Measurements from ENCODE around the gene RLF. TPM values are rescaled to one million over a fixed set of nuclear protein-coding genes. Genes with fewer than 3 reads are reported as not detected.

The RLF gene
- 7.9 and 8.3 TPM in 2 replicates for polyA plus RNA-seq (2011; rRNA removed)
- 1.2 and 1.3 TPM in 2 replicates for polyA plus RNA-seq (2012; cell fraction: cytosol; rRNA removed)
- polyA plus RNA-seq (2012; cell fraction: nucleus; rRNA removed) = 1.3 and 1.6 TPM in 2 replicates
- polyA plus RNA-seq (2017; fragmentation: RNase III; extraction: RNeasy Plus Mini Kit Qiagen cat#74134 plus additional on column Dnase treatment) = 4.5 to 4.8 TPM (median 4.7 TPM) in 3 replicates
- polyA minus RNA-seq (2011; rRNA and poly(A)+ RNA removed) = 6.2 TPM in 2 replicates

- Histone ChIP-seq H3K4me1 (peaks cover 11% of the 10 kb centered on the region; the same call in 2 of the 3 replicates), H3K9me3 (no peaks in the 10 kb centered on the region), H3K27ac (peak within 1 kb of the TSS; percentile 76 to 91), H3K4me3 (peak within 1 kb of the TSS; percentile 63), H3K4me2 (peak within 1 kb of the TSS; percentile 99)
- no peak for FAIRE-seq
- ATAC-seq = peak; percentile 97 to 98
- ChIA-PET CTCF (interaction anchor here (0.9 to 3.2 kb wide), 6 partner anchors 8 to 177 kb away, joined by 3 to 13 read pairs (median 3); no protein-coding TSS in a partner anchor), POLR2A (interaction anchor here (1.2 kb wide), 2 partner anchors 9 to 12 kb away, joined by 3 to 5 read pairs; no protein-coding TSS in a partner anchor)
- WGBS (ENCODE audit: missing lambda C conversion rate) = 4% methylated on average over 5 of the region's 62 CpGs
- peak; percentile 75 to 92 for DNase-seq (ENCODE audit: low read depth in 1 of 2, low spot score in 1 of 2)
- TF ChIP-seq RAD21 (conservative IDR thresholded peaks at IDR 0.05 in 1 of 2, IDR thresholded peaks at IDR 0.05 in 1 of 2) (no peak), PHF8 (IDR thresholded peaks at IDR 0.05; ENCODE audit: borderline replicate concordance, low read depth) (peak; percentile 78; the same call in 1 of the 2 replicates), ELK1 (IDR thresholded peaks at IDR 0.05; ENCODE audit: low read depth, low read length) (no peak), REST (IDR thresholded peaks at IDR 0.05) (no peak; the same call in 1 of the 2 replicates), CBX8 (IDR thresholded peaks at IDR 0.05) (no peak), PBX3 (IDR thresholded peaks at IDR 0.05) (no peak), ATOH8 (CRISPR knock-in tag; IDR thresholded peaks at IDR 0.05; ENCODE audit: low read depth) (no peak), USF2 (IDR thresholded peaks at IDR 0.05) (peak; percentile 89), KDM1A (IDR thresholded peaks at IDR 0.05; ENCODE audit: low read depth) (no peak), HES2 (IDR thresholded peaks at IDR 0.05) (no peak), KDM5A (IDR thresholded peaks at IDR 0.05) (peak; percentile 79; the same call in 1 of the 2 replicates), ZFP36 (IDR thresholded peaks at IDR 0.05; ENCODE audit: borderline replicate concordance, partially characterized antibody) (no peak), TFCP2L1 (CRISPR knock-in tag; IDR thresholded peaks at IDR 0.05) (no peak), MAX (IDR thresholded peaks at IDR 0.05) (peak; percentile 71), ZNF302 (CRISPR knock-in tag; IDR thresholded peaks at IDR 0.05) (no peak), E2F6 (IDR thresholded peaks at IDR 0.05; ENCODE audit: borderline replicate concordance, low read depth) (0 out of 2 replicates have a peak, but pooled peaks have one; percentile 23), POLR2A (IDR thresholded peaks at IDR 0.05; ENCODE audit: low read length) (peak; percentile 76), TP53 (CRISPR knock-in tag; IDR thresholded peaks at IDR 0.05) (no peak), EHF (CRISPR knock-in tag; IDR thresholded peaks at IDR 0.05) (no peak), JUN (IDR thresholded peaks at IDR 0.05) (peak; percentile 49 to 71; a peak in 4 of 5 replicates), ZC3H11A (IDR thresholded peaks at IDR 0.05) (no peak), FOXS1 (CRISPR knock-in tag; IDR thresholded peaks at IDR 0.05) (no peak), CHD4 (IDR thresholded peaks at IDR 0.05; ENCODE audit: borderline replicate concordance) (no peak), MAFK (IDR thresholded peaks at IDR 0.05; ENCODE audit: partially characterized antibody) (no peak), JUNB (IDR thresholded peaks at IDR 0.05) (no peak), NR3C1 (IDR thresholded peaks at IDR 0.05) (no peak), POLR2AphosphoS2 (conservative IDR thresholded peaks at IDR 0.05; ENCODE audit: low read length) (no peak), HMGXB4 (CRISPR knock-in tag; IDR thresholded peaks at IDR 0.05; ENCODE audit: borderline replicate concordance) (no peak)
Measured at GRCh38 chr1:40161125-40161887, at the start of gene RLF. TSS of gene RLF (plus strand) at chr1:40161387. CDS start at chr1:40161400, 13 bp downstream.
